Stimulated activated naive CD8-positive, alpha-beta T cell treated with anti-CD3 and anti-CD28 coated beads, Interleukin-15, Interleukin-2, amounts not matched to agents 100 ng/mL and 50 ng/mL, for 24 hours (primary cell): ENCODE data around the gene FYB1.

Experiments used
- H3K27ac Mint-ChIP-seq: one replicate; pipeline ENCODE4 v1.8.0; 2021; ENCODE audit warnings: mild to moderate bottlenecking, mixed read lengths
- H3K27me3 Mint-ChIP-seq: one replicate; pipeline ENCODE4 v1.8.0; 2021; ENCODE audit warnings: mixed read lengths
- H3K36me3 Mint-ChIP-seq: one replicate; pipeline ENCODE4 v1.8.0; 2021; ENCODE audit warnings: low read depth, mixed read lengths
- H3K4me1 Mint-ChIP-seq: one replicate; pipeline ENCODE4 v1.8.0; 2021; ENCODE audit warnings: low read depth, mixed read lengths
- H3K4me3 Mint-ChIP-seq: one replicate; pipeline ENCODE4 v1.8.0; 2021; ENCODE audit warnings: mild to moderate bottlenecking, mixed read lengths
- H3K9me3 Mint-ChIP-seq: one replicate; pipeline ENCODE4 v1.8.0; 2021; ENCODE audit warnings: mixed read lengths

The FYB1 gene

GRCh38 chr5:39218482-39219402, 621 bp downstream of the FYB1 start:
- H3K4me3 Mint-ChIP-seq, result peak overlapping the region; percentile 83
- peaks cover 62% of the 10 kb centered on the region for H3K4me1 Mint-ChIP-seq
- no peaks in the 10 kb centered on the region for H3K36me3 Mint-ChIP-seq
- H3K27ac Mint-ChIP-seq, result peak overlapping the region; percentile 47
- H3K27me3 Mint-ChIP-seq, result no peaks in the 10 kb centered on the region
- H3K9me3 Mint-ChIP-seq, result no peaks in the 10 kb centered on the region

- H3K27ac Mint-ChIP-seq, result peak overlapping the region; percentile 96
Measured at GRCh38 chr5:39217365-39218281, 1.7 kb downstream of the FYB1 start.

GRCh38 chr5:39216631-39217030, 2.7 kb downstream of the FYB1 start:
- Mint-ChIP-seq H3K4me3 (peak overlapping the region; percentile 83), H3K36me3 (no peaks in the 10 kb centered on the region), H3K27ac (peak overlapping the region; percentile 96), H3K27me3 (no peaks in the 10 kb centered on the region), H3K9me3 (no peaks in the 10 kb centered on the region), H3K4me1 (peaks cover 81% of the 10 kb centered on the region)

More at GRCh38 chr5:39217365-39218281, 1.7 kb downstream of the FYB1 start:
- no peaks in the 10 kb centered on the region for H3K9me3 Mint-ChIP-seq
- peak overlapping the region; percentile 83 for H3K4me3 Mint-ChIP-seq
- peaks cover 73% of the 10 kb centered on the region for H3K4me1 Mint-ChIP-seq
- no peaks in the 10 kb centered on the region for H3K36me3 Mint-ChIP-seq
- H3K27me3 Mint-ChIP-seq, result no peaks in the 10 kb centered on the region

- Mint-ChIP-seq H3K9me3 (no peaks in the 10 kb centered on the region), H3K36me3 (no peaks in the 10 kb centered on the region), H3K27ac (peak overlapping the region; percentile 91), H3K4me3 (peak overlapping the region; percentile 58), H3K4me1 (peaks cover 89% of the 10 kb centered on the region), H3K27me3 (no peaks in the 10 kb centered on the region)
Measured at GRCh38 chr5:39215857-39216256, 3.5 kb downstream of the FYB1 start.

GRCh38 chr5:39214912-39215709, 4.3 kb downstream of the FYB1 start:
- Mint-ChIP-seq H3K9me3 (no peaks in the 10 kb centered on the region), H3K27ac (peak overlapping the region; percentile 96), H3K27me3 (no peaks in the 10 kb centered on the region), H3K36me3 (no peaks in the 10 kb centered on the region), H3K4me3 (peak overlapping the region; percentile 58), H3K4me1 (peaks cover 96% of the 10 kb centered on the region)

GRCh38 chr5:39213447-39214207, 5.7 kb downstream of the FYB1 start:
- peak overlapping the region; percentile 96 for H3K27ac Mint-ChIP-seq
- no peaks in the 10 kb centered on the region for H3K27me3 Mint-ChIP-seq
- peak overlapping the region; percentile 74 for H3K4me3 Mint-ChIP-seq
- no peaks in the 10 kb centered on the region for H3K36me3 Mint-ChIP-seq
- no peaks in the 10 kb centered on the region for H3K9me3 Mint-ChIP-seq
- peaks cover 96% of the 10 kb centered on the region for H3K4me1 Mint-ChIP-seq

- H3K4me3 Mint-ChIP-seq, result peak overlapping the region; percentile 77
- H3K9me3 Mint-ChIP-seq, result no peaks in the 10 kb centered on the region
- no peaks in the 10 kb centered on the region for H3K27me3 Mint-ChIP-seq
- peak overlapping the region; percentile 96 for H3K27ac Mint-ChIP-seq
- H3K4me1 Mint-ChIP-seq, result peaks cover 96% of the 10 kb centered on the region
- no peaks in the 10 kb centered on the region for H3K36me3 Mint-ChIP-seq
Measured at GRCh38 chr5:39211773-39212172, 7.6 kb downstream of the FYB1 start.

- peak overlapping the region; percentile 77 for H3K4me3 Mint-ChIP-seq
- peak overlapping the region; percentile 96 for H3K27ac Mint-ChIP-seq
- H3K9me3 Mint-ChIP-seq, result no peaks in the 10 kb centered on the region
- no peaks in the 10 kb centered on the region for H3K27me3 Mint-ChIP-seq
- peaks cover 98% of the 10 kb centered on the region for H3K4me1 Mint-ChIP-seq
- no peaks in the 10 kb centered on the region for H3K36me3 Mint-ChIP-seq
Measured at GRCh38 chr5:39209924-39210323, 9.4 kb downstream of the FYB1 start.

GRCh38 chr5:39208471-39208870, 10.9 kb downstream of the FYB1 start:
- no peaks in the 10 kb centered on the region for H3K36me3 Mint-ChIP-seq
- H3K4me1 Mint-ChIP-seq, result peaks cover 98% of the 10 kb centered on the region
- peak overlapping the region; percentile 96 for H3K27ac Mint-ChIP-seq
- H3K9me3 Mint-ChIP-seq, result no peaks in the 10 kb centered on the region
- no peaks in the 10 kb centered on the region for H3K27me3 Mint-ChIP-seq
- H3K4me3 Mint-ChIP-seq, result peak overlapping the region; percentile 77

- Mint-ChIP-seq H3K27me3 (no peaks in the 10 kb centered on the region), H3K4me1 (peaks cover 90% of the 10 kb centered on the region), H3K27ac (peak overlapping the region; percentile 96), H3K9me3 (no peaks in the 10 kb centered on the region), H3K36me3 (no peaks in the 10 kb centered on the region), H3K4me3 (peak overlapping the region; percentile 77)
Measured at GRCh38 chr5:39207345-39208045, 11.9 kb downstream of the FYB1 start.

GRCh38 chr5:39206630-39207321, 12.6 kb downstream of the FYB1 start:
- H3K27ac Mint-ChIP-seq, result peak overlapping the region; percentile 47
- peak overlapping the region; percentile 8 for H3K4me3 Mint-ChIP-seq

GRCh38 chr5:39205550-39205949, 13.8 kb downstream of the FYB1 start:
- peak overlapping the region; percentile 99 for H3K27ac Mint-ChIP-seq
- H3K36me3 Mint-ChIP-seq, result peaks cover 10% of the 10 kb centered on the region
- no peaks in the 10 kb centered on the region for H3K9me3 Mint-ChIP-seq
- no peaks in the 10 kb centered on the region for H3K27me3 Mint-ChIP-seq
- H3K4me1 Mint-ChIP-seq, result peaks cover 80% of the 10 kb centered on the region
- peak overlapping the region; percentile 94 for H3K4me3 Mint-ChIP-seq

More at GRCh38 chr5:39206630-39207321, 12.6 kb downstream of the FYB1 start:
- H3K9me3 Mint-ChIP-seq, result no peaks in the 10 kb centered on the region
- H3K4me1 Mint-ChIP-seq, result peaks cover 85% of the 10 kb centered on the region
- H3K27me3 Mint-ChIP-seq, result no peaks in the 10 kb centered on the region
- peaks cover 5% of the 10 kb centered on the region for H3K36me3 Mint-ChIP-seq

GRCh38 chr5:39203951-39204350, 15.4 kb downstream of the FYB1 start:
- H3K27me3 Mint-ChIP-seq, result no peaks in the 10 kb centered on the region
- H3K9me3 Mint-ChIP-seq, result no peaks in the 10 kb centered on the region
- H3K36me3 Mint-ChIP-seq, result peaks cover 16% of the 10 kb centered on the region
- peak overlapping the region; percentile 94 for H3K4me3 Mint-ChIP-seq
- H3K4me1 Mint-ChIP-seq, result peaks cover 70% of the 10 kb centered on the region
- peak overlapping the region; percentile 99 for H3K27ac Mint-ChIP-seq
